Transverse colon (tissue), 3 donors: ENCODE measurements around the gene DIPK1B.

Source experiments
- CTCF ChIP-seq, 5 experiments: fragments of 200-600 bp in 3 of 5; fragments of 450-650 bp in 2 of 5; sonication (generic) in 3 of 5; IDR thresholded peaks; 1 replicate in 2 of 5; 2 replicates in 3 of 5; pipeline ENCODE4 v1.5.1; 2016 to 2017; ENCODE audit warnings: antibody characterized with exemption in 5 of 5, inconsistent platforms in 3 of 5, mild to moderate bottlenecking in 2 of 5, moderate library complexity in 1 of 5
- EP300 ChIP-seq: sonication (generic); formaldehyde crosslinking; IDR thresholded peaks from one replicate; pipeline ENCODE4 v1.6.1; 2017; ENCODE audit warnings: antibody characterized with exemption, low read depth
- POLR2A ChIP-seq: fragments of 450-650 bp; IDR thresholded peaks from one replicate; pipeline ENCODE4 v1.6.1; 2016; ENCODE audit warnings: antibody characterized with exemption, mild to moderate bottlenecking, moderate library complexity

GRCh38 chr9:136685790-136686533 lies 26.4 kb upstream of the DIPK1B start:
- TF ChIP-seq EP300 = no peak
- TF ChIP-seq CTCF (IDR thresholded peaks at IDR 0.05) = no peak
- no peak for TF ChIP-seq POLR2A
